Hippocampal formation (tissue), 2 donors: ENCODE measurements around the gene ATG9B.
A peak's percentile ranks its signal among the peaks of the same experiment; 100 is the strongest.

Experiments
- DNase-seq, 2 donors: peaks; one replicate each; lab custom pipeline; 2025; lab: John Stamatoyannopoulos, UW

The ATG9B gene

DNA sequence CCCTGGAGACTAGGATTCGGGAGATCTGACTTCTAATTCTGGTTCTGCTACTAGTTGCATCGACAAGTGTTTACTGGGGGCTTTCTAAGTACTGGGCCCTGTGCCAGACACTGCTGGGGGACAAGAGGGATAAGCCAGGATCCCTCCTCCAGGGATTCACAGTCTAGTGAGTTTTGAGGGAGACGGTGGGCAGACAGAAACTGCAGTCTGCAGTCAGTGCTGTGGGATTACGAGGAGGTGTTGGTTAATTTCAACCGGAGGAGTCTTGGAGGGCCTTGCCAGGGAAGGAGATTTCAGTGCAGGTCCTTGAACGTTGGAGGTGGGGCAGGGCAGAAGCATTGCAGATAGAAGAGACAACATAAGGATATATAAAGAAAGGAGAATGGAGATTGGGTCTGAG is 42.6 kb downstream of the ATG9B start:
- no peak for DNase-seq

GRCh38 chr7:150980663-150981062 is 43.6 kb downstream of the ATG9B start:
- no peak for DNase-seq

DNA sequence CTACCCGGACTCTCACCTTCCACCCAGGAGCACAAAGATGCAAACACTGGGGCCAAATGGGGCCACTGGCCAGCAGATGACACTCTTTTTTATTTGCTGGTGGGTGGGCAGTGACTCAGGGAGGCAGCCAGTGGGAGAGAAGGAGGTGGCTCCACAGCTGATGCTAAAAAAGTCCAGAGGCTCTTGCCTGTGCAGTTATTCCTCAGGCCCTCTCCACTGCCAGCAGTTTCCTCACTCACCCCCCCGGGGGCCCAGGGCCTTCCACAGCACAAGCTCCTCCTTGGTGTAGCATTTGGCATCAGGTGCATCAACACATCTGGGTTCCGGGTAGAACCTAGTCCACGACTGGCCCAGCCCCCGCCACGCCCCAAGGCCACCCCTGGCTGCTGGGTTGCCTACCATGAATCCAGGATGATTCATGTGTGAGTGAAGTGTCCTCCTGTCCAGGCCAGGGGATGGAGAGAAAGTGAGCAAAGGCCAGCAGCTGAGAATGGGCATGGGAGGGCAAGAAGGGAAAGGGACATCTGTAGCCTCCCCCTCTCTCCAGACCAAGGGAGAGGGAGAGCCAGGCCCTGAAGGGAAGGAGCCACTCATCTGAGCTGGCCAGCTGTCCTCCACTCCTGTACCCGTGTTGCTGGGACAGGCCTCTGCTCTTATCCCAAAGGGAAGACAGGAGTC is 44.4 kb downstream of the ATG9B start:
- DNase-seq: no peak

DNA sequence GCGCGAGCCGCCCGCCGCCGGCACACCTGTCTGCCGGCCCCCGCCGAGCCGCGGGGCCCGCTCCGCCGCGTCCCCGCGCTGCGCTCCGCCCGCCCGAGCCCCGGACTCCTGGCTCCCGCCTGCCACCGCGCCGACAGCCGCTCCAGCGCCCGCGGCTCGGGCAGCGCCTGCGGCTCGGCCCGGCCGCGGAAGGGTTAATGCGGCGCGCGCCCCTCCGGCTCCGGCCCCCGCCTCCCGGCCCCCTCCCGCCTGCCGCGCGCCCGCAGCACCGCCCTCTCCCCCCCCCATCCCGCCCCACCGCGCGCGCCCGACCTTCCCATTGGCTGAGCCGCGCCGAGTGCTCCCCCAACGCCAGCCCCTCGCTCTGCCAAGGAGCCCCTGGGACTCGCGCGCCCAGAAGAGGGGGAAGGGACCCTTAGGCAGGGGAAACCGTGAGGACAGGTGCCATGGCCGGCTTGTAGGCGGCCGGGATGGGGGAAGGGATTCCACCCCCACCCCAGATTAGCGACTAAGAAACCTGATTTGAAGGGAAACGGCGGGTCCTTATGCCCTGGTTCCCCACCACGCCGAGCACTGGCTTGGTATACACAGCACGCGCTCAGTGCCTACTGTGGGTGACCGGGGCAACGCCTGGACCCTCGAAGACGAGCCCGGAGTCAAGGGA is 46.0 kb downstream of the ATG9B start, which contains the start of gene KCNH2:
TSS of gene KCNH2 (minus strand) at position 196 of the 664 bp plus-strand sequence. CDS start 408 bp downstream, outside the sequence.
- DNase-seq: peak; percentile 44 to 53

GRCh38 chr7:150977382-150978125 is 46.7 kb downstream of the ATG9B start:
- no peak for DNase-seq

GRCh38 chr7:150976529-150977381 is 47.5 kb downstream of the ATG9B start:
- DNase-seq: no peak

DNA sequence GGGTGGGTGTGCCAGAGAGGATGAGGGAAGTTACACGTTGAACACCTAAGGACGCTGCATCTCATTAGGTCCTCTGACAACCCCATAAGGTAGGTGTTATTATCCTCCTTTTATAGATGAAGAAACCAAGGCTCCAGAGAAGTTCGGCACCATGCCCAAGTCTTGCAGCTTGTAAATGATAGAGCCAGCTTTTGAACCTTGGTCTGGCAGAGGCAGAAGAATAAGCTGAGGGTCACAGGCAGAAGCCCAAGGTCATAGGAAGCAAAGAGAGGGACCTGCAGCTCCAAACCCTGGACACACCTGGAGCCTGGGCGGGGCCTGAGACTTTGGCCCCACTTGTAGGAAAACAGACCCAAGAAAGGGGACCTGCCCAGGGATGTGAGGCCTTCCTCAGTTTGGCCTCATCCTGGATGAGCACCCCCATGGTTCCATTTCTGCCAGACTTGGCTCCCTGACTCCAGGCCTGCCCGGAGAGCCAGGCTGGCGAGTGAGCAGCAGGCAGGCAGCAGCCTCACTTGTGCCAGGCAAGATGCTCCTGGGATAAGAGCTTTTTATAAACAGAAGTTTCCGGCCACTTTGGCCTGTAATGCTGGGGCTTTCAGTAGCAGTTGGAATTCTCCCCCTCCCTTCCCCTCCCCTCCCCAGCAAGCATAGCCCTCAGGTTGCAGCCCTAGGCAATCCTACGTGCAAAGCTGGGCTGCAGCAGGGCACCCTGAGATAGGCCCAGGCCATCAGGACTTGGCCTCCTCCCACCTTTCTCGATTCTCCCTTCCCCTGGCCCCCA is 48.6 kb downstream of the ATG9B start:
- DNase-seq: no peak

DNA sequence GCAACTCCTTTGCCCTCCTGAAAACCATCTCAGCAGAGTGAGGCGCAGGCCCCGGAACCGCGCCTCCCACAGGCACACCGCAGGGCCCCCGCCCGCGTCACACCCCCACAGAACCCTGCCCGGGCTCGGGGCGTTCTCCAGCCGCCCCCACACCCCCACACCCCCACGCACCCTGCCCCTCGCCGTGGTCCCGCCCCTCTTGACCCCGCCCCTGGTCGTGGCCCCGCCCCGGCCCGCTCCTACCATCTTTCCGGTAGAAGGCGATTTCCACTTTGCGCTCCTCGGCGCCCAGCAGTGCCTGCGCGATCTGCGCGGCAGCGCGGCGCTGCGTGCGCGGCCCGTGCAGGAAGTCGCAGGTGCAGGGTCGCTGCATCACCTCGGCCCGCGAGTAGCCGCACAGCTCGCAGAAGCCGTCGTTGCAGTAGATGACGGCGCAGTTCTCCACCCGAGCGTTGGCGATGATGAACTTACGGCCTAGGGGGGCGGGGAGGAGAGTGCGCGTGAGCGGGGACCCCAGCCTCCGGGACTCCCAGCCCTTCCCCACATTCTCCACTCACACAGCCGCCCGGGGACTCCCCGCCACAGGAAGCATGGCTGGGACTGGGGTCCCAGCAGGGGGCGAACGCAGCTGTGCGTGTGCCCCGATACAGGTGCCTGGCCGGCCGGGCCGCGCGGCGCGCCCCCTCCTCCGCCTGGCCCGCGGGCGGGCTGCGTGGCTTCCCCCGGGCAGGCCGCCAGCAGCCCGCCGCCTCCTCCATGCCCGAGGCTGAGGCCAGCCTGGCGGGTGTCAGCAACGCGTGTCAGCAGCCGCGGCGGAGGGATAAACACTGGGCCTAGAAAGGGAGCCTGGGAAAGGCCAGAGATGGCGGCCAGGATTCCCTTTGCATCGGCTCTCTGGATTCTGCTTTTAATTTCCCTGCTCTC is 49.6 kb downstream of the ATG9B start:
- DNase-seq: peak in 1 of 2 donors; percentile 45

DNA sequence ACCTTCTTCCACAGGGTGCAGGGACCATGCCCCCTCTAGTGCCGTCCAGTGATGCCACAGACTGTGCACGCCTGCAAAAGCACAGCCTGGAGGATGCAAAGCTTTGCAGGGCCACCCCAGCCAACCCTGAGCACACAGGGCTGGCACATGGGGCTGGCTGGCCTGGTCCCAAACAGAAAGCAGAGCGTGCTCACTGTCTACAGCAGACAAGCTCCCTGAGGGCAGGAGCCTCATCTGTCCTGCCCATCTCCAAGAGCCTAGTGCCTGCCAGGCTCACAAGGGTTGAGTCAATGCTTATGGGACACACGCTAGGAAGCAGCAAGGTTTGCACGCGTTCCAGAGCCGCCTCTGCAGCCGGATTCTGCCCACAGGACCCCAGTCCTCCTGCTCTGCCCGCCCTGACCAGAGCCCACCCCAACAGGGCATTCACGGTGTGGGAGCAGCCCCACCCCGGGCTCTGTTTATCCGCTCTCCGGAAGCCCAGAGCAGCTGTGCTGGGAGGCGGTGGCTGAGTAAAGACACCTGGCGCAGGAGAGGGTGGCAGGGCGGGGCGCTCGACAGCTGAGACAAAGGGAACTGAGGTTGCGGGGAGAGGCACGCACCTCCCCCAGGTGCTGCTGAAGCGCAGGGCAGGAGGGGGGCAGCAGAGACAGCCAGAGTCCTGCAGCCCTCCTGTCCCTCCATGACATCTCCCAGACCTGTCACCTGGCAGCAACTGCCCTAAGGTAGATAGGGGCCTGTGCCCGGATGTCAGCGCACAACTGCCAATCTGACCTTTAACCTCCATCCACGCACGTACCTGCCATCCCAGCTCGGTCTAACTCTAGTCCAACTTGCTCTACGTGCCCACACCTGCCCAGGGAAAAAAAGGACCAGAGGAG is 50.5 kb downstream of the ATG9B start:
- no peak for DNase-seq

- no peak for DNase-seq
Observed at GRCh38 chr7:150972741-150973140, 51.6 kb downstream of the ATG9B start.

- peak; percentile 63 to 82 for DNase-seq
Observed at GRCh38 chr7:150972023-150972468, 52.2 kb downstream of the ATG9B start.

DNA sequence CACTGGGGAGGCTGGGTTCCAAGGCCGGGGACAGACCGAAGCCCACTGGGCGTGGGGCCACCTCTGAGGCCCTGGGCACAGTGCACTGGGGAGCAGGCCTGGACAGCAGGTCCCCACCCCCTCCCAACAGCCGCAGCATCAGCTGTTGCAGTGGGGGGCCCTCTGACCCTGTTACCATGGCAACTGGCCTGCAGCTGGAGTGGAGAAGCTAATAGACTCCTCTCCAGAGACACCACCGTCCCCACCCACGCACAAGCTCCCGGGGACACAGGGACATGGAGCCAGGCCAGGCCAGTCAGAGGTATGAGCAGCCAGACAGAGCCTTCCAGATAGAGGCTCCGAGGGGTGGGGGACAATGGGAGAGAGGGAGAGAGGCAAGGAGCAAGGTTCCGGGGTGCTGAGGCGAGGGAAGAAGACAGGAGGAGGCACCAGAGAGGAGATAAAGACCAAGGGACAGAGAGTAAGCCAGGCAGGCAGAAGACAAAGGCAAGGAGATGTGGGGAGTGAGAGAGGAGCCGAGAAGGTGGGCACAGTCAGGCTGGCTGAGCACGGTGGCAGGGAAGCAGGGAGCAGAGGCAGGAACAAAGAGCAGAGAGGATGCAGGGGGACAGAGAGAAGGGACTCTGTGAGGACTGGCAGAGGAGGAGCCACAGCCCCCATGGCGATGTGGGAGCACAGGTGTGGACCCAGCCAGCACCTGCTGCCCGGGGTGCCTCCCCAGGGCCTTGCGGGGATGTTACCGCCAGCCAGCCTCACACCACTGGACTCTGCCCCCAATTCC is 52.9 kb downstream of the ATG9B start:
- DNase-seq: no peak

DNA sequence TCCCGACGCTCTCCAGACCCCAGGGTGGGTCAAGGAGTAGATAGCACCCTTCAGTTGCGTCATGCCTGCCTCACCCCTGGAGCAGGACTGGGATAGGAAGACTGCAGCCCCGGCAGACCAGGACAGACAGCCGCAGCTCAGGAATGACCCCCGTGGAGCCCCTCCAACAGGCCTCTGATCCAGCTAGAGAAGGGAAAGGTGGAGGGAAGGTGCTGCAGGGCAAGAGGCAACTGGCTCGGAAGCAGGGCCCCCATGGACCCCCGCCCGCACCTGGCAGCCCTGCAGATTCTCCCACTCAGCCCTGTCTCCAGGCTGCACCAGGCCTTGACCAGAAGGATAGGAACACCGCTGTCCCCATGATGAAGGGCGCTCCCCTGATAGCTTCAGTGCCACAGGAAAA is 53.9 kb downstream of the ATG9B start:
- DNase-seq: no peak

DNA sequence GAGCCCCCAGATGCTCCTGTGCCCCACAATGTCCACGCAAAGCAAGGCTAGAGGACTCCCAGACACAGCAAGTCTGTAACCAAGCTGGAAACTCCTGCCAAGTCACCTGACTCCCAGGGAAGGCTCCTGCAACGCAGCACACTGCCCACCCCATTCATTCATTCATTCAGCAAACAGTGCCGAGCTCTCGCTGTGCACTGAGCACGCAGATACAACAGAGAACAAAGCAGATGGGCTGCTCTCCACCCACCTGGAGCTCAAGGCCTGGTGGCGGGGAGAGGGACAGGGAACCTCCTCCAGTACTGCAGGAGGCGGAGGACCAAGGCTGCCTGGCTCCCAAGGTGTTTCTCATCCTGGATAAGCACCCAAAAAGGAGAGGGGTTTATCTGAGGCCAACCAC is 54.8 kb downstream of the ATG9B start:
- DNase-seq: no peak

DNA sequence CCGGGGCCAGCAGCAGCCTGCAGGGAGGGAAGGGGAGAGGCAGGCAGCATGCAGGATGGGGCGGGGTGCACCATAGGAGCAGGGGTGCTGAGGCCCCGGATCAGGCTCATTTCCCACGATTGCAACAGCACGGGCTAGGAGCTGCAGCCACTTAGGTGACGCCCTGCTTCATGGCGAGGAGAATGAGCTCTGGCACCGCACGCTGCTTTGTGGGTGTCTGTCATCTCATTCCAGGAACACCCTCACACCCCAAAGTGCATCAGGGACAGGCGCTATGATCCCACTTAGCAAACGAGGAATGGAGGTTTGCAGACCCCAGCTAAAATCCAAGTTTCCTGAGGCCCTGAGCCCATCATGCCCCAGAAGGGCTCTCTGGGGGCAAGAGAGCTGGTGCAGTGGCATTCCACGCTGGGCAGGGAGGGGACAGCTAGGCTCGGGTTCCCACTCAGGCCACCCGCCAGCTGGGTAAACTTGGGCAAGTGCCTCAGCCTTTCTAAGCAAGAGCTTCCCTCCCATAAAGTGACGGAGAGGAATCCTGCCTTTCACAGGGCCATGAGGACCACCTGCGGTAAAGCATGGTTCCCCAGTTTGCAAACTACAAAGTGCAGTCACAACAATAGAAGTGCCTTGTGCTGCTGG is 55.4 kb downstream of the ATG9B start:
- DNase-seq: no peak

GRCh38 chr7:150968056-150968733 is 56.1 kb downstream of the ATG9B start:
- no peak for DNase-seq

- no peak for DNase-seq
Observed at GRCh38 chr7:150967349-150967748, 56.9 kb downstream of the ATG9B start.
